NT2/D1 (cell line): ENCODE data around the gene CRTAC1.

ENCODE experiments used
- DNase-seq: peaks from one replicate; pipeline ENCODE4 v3.0.0-alpha.2; 2011; ENCODE audit warnings: low read depth, low spot score
- H3K27me3 ChIP-seq: 2 replicates; pipeline ENCODE4 v1.6.0; 2011; ENCODE audit warnings: mild to moderate bottlenecking; ENCODE audit not compliant: insufficient read length, insufficient read depth
- H3K36me3 ChIP-seq: 2 replicates; pipeline ENCODE4 v1.6.1; 2011; ENCODE audit warnings: mild to moderate bottlenecking, low read length, mixed read lengths; ENCODE audit not compliant: insufficient read depth, insufficient read length
- H3K4me1 ChIP-seq: 2 replicates; pipeline ENCODE4 v1.5.1; 2011; ENCODE audit not compliant: insufficient read depth, insufficient read length
- H3K4me3 ChIP-seq: 2 replicates; pipeline ENCODE4 v1.5.1; 2011; ENCODE audit warnings: low read depth; ENCODE audit not compliant: insufficient read length
- H3K9ac ChIP-seq: 2 replicates; pipeline ENCODE4 v1.6.0; 2011; ENCODE audit warnings: low read depth; ENCODE audit not compliant: insufficient read length
- H3K9me3 ChIP-seq: 2 replicates; pipeline ENCODE4 v1.5.1; 2011; ENCODE audit warnings: mild to moderate bottlenecking, low read length; ENCODE audit not compliant: insufficient read depth
- SUZ12 ChIP-seq: IDR thresholded peaks from 2 replicates; pipeline ENCODE4 v1.6.1; 2011; ENCODE audit not compliant: insufficient read length, insufficient read depth; ENCODE audit errors: extremely low read depth
- YY1 ChIP-seq: IDR thresholded peaks from 2 replicates; pipeline ENCODE4 v1.6.1; 2011; ENCODE audit not compliant: insufficient read length, insufficient read depth
- ZNF274 ChIP-seq: IDR thresholded peaks from 2 replicates; pipeline ENCODE4 v1.6.1; 2011; ENCODE audit warnings: mild to moderate bottlenecking, low read depth, low read length

Gene CRTAC1

DNA sequence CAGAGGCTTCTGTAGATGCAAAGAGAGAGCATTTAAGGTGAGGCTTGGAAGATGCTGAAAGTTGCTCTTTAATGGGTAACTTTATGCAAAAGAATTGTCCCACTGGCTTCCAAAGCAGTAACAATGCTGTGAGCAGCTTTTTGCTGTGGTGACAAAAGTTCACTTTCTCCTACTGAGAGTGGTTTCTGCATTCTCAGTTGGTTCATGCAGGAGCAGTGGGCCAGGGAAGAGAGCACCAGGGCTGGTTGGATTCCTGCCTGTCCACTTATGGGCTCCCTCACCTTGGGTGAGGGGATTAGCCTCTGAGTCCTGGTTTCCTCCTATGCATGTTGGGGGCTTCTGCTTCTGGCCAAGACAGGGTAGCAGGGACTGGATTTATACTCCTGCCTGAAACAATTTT is 211.8 kb downstream of the CRTAC1 start:
- H3K36me3 ChIP-seq, result no peaks in the 10 kb centered on the region
- no peak overlapping the region for H3K9ac ChIP-seq
- no peak for TF ChIP-seq SUZ12
- no peak for TF ChIP-seq ZNF274
- TF ChIP-seq YY1, result no peak
- no peaks in the 10 kb centered on the region for H3K9me3 ChIP-seq
- no peak for DNase-seq
- peaks cover 3% of the 10 kb centered on the region for H3K4me1 ChIP-seq
- H3K4me3 ChIP-seq, result no peak overlapping the region
- H3K27me3 ChIP-seq, result no peaks in the 10 kb centered on the region

DNA sequence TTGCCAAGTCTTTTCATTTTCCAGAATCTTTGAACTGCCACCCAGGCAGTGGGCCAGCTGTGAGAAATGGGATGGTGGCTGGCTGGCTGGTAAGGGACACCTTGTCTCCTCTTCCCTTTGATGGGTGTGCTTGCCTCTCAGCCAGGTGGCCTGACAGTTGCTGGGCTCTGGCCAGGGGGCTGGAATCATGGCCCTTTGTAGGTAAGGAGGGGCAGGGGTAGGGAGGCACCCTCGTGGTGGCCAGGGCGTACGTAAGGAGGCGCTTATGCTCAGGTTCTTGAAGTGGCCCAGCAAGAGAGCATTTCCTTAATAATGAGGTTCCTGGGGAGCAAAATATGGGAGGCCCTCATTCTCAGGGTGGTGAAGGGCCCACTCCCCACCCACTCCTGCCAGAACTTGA is 213.8 kb downstream of the CRTAC1 start:
- Histone ChIP-seq H3K36me3 (no peaks in the 10 kb centered on the region), H3K4me1 (peaks cover 4% of the 10 kb centered on the region), H3K9ac (no peak overlapping the region), H3K27me3 (no peaks in the 10 kb centered on the region), H3K4me3 (no peak overlapping the region), H3K9me3 (no peaks in the 10 kb centered on the region)
- DNase-seq, result no peak
- TF ChIP-seq ZNF274 (no peak), YY1 (no peak), SUZ12 (no peak)
